HG03457 (cell line): ENCODE results near the gene SURF1.
"Not testable (repeated sequence)": the region's sequence is repeated elsewhere in the genome, so short reads cannot be mapped to it uniquely, and the experiment has no call there.

Source experiments
- ATAC-seq: cut with Tn5 transposase; IDR thresholded peaks from one replicate; pipeline ENCODE4 v1.9.1; 2021; ENCODE audit warnings: moderate number of reproducible peaks; ENCODE audit not compliant: unreplicated experiment

The SURF1 gene

DNA sequence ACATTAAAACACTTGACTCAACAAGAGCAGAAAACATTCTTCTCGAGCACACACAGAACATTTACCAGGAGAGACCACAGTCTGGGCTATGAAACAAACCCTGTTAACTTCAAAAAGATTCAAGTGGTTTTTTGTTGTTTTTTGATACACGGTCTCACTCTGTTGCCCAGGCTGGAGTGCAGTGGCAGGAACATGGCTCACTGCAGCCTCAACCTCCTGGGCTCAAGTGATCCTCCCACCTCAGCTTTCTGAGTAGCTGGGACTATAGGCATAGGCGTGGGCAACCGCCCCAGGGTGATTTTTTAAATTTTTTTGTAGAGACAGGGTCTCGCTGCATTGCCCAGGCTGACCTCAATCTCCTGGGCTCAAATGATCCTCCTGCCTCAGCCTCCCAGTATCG is 29.3 kb downstream of the SURF1 start:
- ATAC-seq, result not testable (repeated sequence)

DNA sequence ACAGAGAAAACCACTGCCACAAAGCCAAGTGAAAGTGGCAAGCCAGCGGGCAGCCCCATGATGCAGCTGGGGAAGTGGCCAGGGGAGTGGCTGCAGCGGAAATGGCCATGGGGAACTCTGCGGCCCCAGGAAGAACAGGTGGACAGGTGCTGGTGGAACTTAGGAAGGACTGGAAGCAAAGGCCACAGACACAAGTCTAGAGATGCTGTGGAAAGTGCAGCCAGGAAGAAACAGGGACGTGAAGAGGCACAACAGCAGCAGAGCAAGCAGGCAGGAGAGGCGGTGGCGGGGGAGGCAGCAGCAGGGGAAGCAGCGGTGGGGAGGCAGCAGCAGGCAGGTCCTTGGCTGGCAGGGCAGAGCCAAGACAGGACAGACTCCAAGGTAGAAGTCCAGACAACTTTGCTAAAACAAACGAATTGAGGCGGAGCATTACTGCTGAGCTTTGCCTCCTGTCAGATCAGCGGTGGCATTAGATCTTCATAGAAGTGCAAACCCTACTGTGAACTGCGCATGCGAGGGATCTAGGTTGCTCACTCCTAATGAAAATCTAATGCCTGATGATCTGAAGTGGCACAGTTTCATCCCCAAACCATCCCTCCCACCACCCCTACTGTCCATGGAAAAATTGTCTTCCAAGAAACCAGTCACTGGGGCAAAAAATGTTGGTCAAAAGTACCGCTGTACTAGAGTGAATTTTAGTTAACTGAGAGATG is 32.1 kb downstream of the SURF1 start:
- no peak for ATAC-seq

- no peak for ATAC-seq
Measured at GRCh38 chr9:133323211-133323610, 33.1 kb downstream of the SURF1 start.

GRCh38 chr9:133322701-133323100 is 33.6 kb downstream of the SURF1 start:
- ATAC-seq, result no peak

DNA sequence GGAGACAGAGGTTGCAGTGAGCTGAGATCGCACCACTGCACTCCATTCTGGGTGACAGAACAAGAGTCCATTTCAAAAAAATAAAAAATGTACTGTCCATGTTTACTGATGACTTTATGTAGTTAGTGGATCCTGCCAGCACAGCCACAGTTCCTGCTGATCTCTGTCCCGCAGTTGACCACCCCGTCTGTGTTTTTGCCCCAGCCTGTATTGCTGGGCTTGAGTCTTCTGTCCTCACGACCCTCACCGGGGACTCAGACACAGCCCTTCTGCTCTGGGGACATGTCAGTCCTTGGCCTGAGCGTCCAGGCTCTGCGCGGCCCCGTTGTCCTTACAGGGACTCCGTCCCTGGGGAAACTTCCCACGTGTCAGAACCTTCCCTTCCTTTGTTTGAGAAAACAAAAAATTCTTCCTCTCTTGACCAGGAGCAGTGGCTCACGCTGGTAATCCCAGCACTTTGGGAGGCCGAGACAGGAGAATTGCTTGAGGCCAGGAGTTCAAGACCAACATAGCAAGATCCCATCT is 34.8 kb downstream of the SURF1 start:
- ATAC-seq, result no peak

DNA sequence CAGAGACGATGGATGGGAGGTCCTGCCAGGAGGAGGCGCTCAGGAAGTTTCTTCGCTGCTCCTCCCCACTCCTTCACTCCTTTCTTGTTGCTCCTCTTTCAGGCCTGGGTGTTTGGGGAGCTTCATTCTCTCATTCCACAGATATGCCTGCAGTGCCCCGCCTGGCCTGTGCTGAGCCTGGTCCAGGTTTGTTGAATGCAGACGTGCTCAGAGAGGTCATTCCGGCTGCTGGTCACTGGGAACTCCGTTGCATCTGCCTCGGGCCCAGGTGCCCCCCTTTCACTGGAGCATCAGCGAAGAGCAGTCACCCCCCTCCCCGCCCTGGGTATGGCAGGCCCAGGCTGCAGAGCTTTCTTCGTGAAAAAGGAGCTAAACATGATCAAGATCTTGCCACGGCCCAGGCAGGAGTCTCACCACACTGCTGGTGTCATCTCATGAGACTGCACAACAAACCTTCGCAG is 35.8 kb downstream of the SURF1 start:
- ATAC-seq, result no peak

- not testable (repeated sequence) for ATAC-seq
Measured at GRCh38 chr9:133317551-133317950, 38.7 kb downstream of the SURF1 start.

DNA sequence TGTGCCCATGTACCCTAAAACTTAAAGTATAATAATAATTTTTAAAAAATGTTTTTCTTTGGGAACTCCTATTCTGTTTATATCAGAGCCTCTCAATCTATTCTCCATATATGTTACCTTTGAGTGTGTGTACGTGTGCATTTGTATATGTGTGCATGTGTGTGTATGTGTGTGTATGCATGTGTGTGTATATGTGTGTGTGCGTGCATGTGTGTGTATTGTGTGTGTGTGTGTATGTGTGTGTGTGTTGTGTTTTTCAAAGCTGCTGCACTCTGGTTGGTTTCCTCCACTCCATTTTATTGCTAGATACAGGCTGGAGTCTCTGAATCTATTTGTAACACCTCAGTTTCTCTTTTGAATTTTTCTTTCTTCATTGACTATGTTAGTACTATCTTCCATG is 40.3 kb downstream of the SURF1 start:
- no peak for ATAC-seq

GRCh38 chr9:133309608-133310007 is 46.7 kb downstream of the SURF1 start:
- ATAC-seq, result no peak

DNA sequence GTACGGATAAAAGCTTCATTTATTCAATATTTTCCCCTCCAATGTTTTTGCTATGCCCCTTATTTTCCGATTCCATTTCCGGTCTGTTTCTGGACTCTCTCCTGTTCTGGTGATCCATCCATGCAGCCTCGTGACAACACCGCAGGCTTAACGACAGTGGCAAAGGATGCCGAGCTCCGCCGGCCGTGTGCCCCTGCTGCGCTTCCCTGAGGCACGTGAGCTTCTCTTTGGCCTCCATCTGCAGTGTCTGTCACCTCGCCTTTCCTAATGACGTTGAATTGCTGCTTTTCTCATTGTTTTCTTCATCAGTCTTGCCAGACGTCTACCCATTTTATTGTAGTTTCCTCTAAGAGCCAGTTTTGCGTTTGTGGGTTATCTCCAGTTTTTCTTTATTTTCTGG is 49.0 kb downstream of the SURF1 start:
- no peak for ATAC-seq

DNA sequence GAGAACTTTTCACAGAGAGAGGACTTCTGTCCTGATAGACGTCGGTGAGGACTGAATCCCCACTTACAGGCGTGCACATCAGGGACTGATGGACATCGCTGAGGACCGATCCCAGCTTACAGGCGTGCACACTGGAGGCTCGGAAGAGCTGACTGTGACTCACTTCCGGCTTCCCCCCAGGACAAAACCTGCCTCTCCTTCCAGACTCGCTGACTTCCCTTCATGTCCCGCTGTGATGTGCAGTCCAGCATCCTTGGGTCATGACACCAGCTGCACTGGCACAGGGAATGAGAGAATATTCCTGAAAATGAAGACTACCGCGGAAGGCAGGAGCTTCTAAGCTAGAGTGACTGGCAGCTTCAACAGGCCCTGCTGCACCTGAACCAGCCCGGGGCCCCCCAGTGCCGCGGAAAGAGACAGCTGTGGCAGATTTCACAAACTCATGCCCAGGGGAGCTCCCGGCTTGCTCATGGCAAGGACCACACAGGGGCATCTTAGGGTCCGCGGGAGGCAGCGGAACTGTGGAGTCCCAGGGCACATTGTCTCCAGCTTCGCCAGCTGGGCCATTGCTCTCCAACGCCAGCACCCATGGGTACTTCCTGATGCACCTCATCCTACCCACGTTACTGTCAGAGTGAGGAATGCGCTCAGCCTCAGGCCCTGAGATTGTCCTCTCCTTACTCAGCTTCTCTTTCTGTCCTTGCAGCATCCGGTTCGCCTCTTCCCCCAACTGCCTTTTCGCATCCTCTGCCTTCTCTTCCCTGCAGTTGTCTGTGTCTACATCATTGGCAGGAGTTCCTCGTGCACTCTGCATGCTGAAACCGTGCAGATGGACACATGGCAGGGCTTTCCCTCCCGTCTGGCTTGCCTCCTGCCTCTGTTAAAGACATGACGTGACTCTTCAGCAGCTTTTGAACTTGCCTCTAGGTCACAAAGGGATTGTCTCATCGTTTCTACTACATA is 49.8 kb downstream of the SURF1 start:
- no peak for ATAC-seq

DNA sequence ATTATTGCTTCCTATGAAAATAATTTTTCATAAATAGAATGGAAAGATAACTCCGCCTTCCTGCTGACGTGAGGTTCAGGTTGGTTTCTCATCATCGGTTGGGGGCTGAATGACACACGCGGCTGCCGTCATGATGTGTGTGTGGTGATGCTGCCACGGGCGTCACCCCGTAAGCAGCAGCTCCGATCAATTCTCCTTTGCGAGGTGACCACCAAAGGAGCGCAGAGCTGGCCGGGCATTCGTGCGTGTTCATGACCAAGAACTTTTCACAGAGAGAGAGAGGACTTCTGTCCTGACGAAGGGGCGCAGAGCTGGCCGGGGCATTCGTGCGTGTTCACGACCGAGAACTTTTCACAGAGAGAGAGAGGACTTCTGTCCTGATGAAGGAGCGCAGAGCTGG is 50.6 kb downstream of the SURF1 start:
- ATAC-seq, result no peak

- no peak for ATAC-seq
Measured at GRCh38 chr9:133304477-133305377, 51.6 kb downstream of the SURF1 start.

- no peak for ATAC-seq
Measured at GRCh38 chr9:133304158-133304470, 52.2 kb downstream of the SURF1 start.

DNA sequence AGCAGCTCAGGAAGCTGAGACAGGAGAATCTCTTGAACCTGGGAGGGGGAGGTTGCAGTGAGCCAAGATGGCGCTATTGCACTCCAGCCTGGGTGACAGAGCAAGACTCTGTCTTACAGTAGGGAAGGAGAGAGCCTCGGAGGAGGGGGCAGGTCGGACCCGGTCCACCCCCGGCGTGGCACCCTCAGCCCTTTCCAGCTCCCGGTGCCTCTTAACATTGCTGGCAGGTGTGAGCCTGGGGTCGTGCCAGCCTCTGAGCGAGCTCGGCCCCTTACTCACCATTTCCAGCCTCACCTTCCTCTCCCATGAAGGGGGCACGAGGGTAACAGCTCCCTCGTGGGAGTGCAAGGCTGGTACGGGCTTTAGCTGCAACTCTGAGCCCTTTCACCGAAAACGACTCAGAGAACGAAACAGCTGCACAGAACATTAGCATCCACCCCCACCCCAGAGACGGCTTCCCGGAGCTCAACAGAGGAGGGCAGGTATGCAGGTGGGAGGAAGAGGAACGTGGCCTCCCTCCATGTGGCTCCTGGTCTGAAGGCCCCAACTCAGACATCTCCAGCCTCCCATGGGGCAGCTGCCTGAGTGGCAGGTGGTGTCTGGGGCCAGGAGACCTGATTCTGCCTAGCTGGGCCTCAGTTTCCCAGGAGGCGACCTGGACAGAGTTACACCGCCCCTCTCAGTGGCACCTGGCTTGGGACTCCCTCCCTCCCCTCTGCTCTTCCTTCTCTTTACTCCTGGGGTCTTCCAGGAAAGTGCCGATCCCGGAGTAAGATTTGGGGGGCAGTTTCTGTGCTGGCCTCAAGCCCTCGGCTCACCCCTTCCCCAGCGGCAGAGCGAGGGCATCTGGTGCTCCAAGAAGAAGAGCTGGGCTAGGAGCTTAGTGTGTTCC is 52.8 kb downstream of the SURF1 start:
- no peak for ATAC-seq
